Tibial nerve (tissue), 4 donors: ENCODE results near the gene ABHD1. TPM values are rescaled to one million over a fixed set of nuclear protein-coding genes. Genes with fewer than 3 reads are reported as not detected.
A peak's percentile ranks its signal among the peaks of the same experiment; 100 is the strongest.

Experiments used
- DNase-seq, 2 donors: peaks; one replicate each; pipeline ENCODE4 v3.0.0-alpha.2; 2019; ENCODE audit warnings: low spot score in 2 of 2
- H3K27ac ChIP-seq, 4 donors: fragments of 200-600 bp; sonication (generic) in 3 of 4; one replicate each; pipeline ENCODE4 v1.5.1; 2017 to 2019; ENCODE audit warnings: mild to moderate bottlenecking in 1 of 4
- H3K27me3 ChIP-seq, 2 donors: fragments of 200-600 bp; sonication (generic) in 1 of 2; one replicate each; pipeline versions ENCODE4 v1.5.1 to v1.6.0; 2017 to 2019
- H3K36me3 ChIP-seq, 3 donors: fragments of 200-600 bp; sonication (generic); one replicate each; pipeline ENCODE4 v1.5.1; 2018 to 2019
- H3K4me1 ChIP-seq, 4 donors: fragments of 200-600 bp; sonication (generic) in 3 of 4; one replicate each; pipeline ENCODE4 v1.5.1; 2017 to 2019
- H3K4me3 ChIP-seq, 4 donors: fragments of 200-600 bp; sonication (generic) in 3 of 4; one replicate each; pipeline ENCODE4 v1.5.1; 2017 to 2019; ENCODE audit warnings: mild to moderate bottlenecking in 1 of 4, moderate library complexity in 1 of 4
- H3K9me3 ChIP-seq, 4 donors: fragments of 200-600 bp; sonication (generic) in 3 of 4; one replicate each; pipeline ENCODE4 v1.5.1; 2017 to 2019
- EP300 ChIP-seq, 2 donors: sonication (generic); formaldehyde crosslinking; IDR thresholded peaks; one replicate each; pipeline ENCODE4 v1.6.1; 2017; ENCODE audit warnings: antibody characterized with exemption in 2 of 2, mild to moderate bottlenecking in 1 of 2
- POLR2A ChIP-seq, 2 donors: fragments of 450-650 bp; IDR thresholded peaks; one replicate each; pipeline ENCODE4 v1.6.1; 2017; ENCODE audit warnings: antibody characterized with exemption in 2 of 2, mild to moderate bottlenecking in 2 of 2, moderate library complexity in 2 of 2
- WGBS, 2 donors: methylation state at CpG; one replicate each; pipeline ENCODE4 v1.1.5; 2018; 5-methylcytosine and 5-hydroxymethylcytosine counted together
- total RNA-seq, 4 donors: library from RNA; depleted of rRNA; stranded (reverse); fragments of >200 nt; gene quantifications; one replicate each; pipeline ENCODE4 v1.1.0, GENCODE V29; 2016
- TF ChIP-seq, protein P1 (sequence below), 5 experiments: fragments of 200-600 bp in 3 of 5; fragments of 450-650 bp in 2 of 5; sonication (generic) in 3 of 5; IDR thresholded peaks; one replicate each; pipeline ENCODE4 v1.5.1; 2016 to 2019; ENCODE audit warnings: antibody characterized with exemption in 5 of 5, mild to moderate bottlenecking in 3 of 5, moderate library complexity in 2 of 5

ABHD1 gene
- total RNA-seq, 4 donors from 2014 or later, result 0.42 to 0.78 (median 0.44) TPM; not detected in 1

DNA sequence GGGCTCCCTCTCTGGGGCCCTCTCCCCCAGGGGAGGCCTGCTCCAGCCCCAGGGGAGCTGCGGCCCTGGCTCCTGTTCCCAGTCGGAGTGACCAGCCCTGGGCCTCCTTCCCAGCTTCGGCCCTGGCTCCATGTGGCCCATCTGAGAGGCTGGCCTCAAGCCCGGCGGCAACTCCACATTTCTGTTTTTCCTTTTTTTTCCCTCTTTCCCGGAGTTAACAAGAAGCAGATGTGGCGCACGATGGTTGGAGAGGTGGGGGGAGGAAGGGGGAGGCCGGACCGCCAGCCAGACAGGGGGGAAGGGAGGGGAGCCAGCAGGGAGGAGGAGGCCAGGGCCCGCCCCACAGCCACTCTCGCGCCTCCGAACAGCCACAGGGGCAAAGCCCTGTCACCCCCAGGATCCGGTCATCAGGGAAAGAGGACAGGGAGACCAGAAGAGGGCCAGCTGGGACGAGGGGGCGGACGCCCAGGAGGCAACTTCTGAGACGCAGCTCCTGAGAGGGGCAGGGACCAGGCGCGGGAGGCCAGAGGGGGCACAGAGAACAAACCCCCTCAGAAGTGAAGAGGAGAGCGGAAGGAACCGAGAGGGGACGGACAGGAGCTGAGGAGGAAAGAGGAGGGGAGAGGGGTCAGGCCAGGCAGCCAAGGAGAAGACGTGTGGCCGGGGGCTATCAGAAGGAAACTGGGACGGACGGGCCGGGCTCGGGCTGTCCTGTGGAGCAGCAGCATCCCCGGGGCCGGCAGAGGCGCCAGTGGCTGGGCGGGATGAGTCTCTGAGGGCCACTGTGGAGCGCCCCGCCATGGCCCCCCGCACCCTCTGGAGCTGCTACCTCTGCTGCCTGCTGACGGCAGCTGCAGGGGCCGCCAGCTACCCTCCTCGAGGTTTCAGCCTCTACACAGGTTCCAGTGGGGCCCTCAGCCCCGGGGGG lies 45.1 kb upstream of the ABHD1 start, which contains the start of gene EMILIN1:
EMILIN1 (plus strand) TSS at position 349 of the 928 bp plus-strand sequence; CDS start at position 800, 451 bp downstream.
- 14 to 16% methylated on average over 33 to 39 of the region's 41 CpGs for WGBS, 2 donors
- peaks cover 0 to 70% (median 39%) of the 10 kb centered on the region in 4 donors for H3K4me1 ChIP-seq
- no peaks in the 10 kb centered on the region for H3K27me3 ChIP-seq
- H3K4me3 ChIP-seq, result peak within 1 kb of the TSS; percentile 38 to 59 (median 40)
- H3K36me3 ChIP-seq, result peaks cover 0 to 12% (median 0%) of the 10 kb centered on the region in 3 donors
- DNase-seq, result peak; percentile 82 to 85
- no peaks in the 10 kb centered on the region for H3K9me3 ChIP-seq
- H3K27ac ChIP-seq, result peak within 1 kb of the TSS; percentile 70 to 94 (median 90)
- TF ChIP-seq POLR2A (IDR thresholded peaks at IDR 0.05), result no peak
- TF ChIP-seq EP300 (IDR thresholded peaks at IDR 0.05), result peak in 1 of 2 donors; percentile 75

DNA sequence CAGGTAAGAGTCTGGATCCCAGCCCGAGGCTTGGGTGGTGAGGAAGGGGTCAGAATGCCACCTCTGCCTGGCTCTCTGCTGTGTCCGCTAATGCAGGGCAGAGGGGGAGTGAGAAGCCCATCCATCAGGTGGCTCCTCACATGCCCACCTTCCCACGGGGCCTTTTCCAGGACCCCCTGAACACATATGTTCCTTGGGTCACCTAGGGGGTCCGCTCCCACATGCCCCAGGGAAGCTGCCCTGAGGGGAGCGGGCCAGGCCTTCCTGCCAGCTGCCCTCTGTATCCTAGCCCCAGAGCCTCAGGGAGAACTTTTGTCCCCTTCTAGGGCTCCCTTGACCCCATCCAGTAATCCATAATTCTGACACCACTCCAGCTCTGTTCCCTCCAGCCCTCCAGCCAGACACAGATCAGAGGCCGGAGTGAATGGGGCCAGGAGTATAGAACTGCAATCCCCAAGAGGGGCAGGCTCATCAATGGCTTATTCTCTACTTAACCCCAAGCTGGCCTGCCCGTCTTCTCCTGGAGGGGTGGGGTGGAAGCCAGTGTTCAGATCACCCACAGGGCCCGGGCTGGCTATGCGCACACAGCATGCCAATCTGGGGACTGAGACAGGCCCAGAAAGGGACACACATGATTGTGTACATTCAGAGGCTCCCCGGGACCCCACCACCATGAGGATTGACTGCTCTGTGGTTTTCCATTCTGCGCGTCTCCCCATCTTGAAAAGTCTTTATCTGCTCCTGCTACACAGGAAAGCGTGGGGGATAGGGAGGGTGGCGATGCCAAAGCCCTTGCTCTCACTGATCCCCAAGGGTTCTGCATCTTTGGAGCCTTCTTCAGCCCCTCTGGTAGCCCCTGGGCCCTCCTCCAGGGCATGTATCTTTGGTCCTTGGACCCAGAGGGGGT lies 44.1 kb upstream of the ABHD1 start:
- peaks cover 0 to 61% (median 39%) of the 10 kb centered on the region in 4 donors for H3K4me1 ChIP-seq
- peak overlapping the region; percentile 38 to 59 (median 40) for H3K4me3 ChIP-seq
- WGBS, 2 donors, result 52 to 62% methylated on average over 9 to 14 of the region's 14 CpGs
- H3K27ac ChIP-seq, result peak overlapping the region; percentile 70 to 94 (median 90)
- no peaks in the 10 kb centered on the region for H3K27me3 ChIP-seq
- DNase-seq, result no peak
- TF ChIP-seq EP300 (IDR thresholded peaks at IDR 0.05), result no peak
- H3K36me3 ChIP-seq, result peaks cover 0 to 14% (median 0%) of the 10 kb centered on the region in 3 donors
- no peaks in the 10 kb centered on the region for H3K9me3 ChIP-seq

DNA sequence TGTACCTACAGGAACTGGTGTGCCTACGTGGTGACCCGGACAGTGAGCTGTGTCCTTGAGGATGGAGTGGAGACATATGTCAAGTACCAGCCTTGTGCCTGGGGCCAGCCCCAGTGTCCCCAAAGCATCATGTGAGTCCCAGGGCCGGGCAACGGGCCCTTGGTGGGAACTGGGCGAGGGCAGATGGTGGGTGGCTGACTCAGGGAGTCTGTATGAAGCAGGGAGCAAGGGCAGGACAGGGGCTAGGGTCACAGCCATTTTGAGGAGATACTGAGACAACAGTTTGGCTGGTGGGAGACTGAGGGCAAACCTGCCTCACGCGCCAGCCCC lies 43.5 kb upstream of the ABHD1 start:
- Histone ChIP-seq H3K27ac (peak overlapping the region in 3 of 4 donors; percentile 88 to 94 (median 91)), H3K9me3 (no peaks in the 10 kb centered on the region), H3K27me3 (no peaks in the 10 kb centered on the region), H3K4me3 (peak overlapping the region in 2 of 4 donors; percentile 39 to 59), H3K4me1 (peaks cover 0 to 60% (median 40%) of the 10 kb centered on the region in 4 donors), H3K36me3 (peaks cover 0 to 14% (median 0%) of the 10 kb centered on the region in 3 donors)
- TF ChIP-seq POLR2A (IDR thresholded peaks at IDR 0.05) (no peak), EP300 (IDR thresholded peaks at IDR 0.05) (no peak)
- TF ChIP-seq, protein P1, sequence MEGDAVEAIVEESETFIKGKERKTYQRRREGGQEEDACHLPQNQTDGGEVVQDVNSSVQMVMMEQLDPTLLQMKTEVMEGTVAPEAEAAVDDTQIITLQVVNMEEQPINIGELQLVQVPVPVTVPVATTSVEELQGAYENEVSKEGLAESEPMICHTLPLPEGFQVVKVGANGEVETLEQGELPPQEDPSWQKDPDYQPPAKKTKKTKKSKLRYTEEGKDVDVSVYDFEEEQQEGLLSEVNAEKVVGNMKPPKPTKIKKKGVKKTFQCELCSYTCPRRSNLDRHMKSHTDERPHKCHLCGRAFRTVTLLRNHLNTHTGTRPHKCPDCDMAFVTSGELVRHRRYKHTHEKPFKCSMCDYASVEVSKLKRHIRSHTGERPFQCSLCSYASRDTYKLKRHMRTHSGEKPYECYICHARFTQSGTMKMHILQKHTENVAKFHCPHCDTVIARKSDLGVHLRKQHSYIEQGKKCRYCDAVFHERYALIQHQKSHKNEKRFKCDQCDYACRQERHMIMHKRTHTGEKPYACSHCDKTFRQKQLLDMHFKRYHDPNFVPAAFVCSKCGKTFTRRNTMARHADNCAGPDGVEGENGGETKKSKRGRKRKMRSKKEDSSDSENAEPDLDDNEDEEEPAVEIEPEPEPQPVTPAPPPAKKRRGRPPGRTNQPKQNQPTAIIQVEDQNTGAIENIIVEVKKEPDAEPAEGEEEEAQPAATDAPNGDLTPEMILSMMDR (IDR thresholded peaks at IDR 0.05), result no peak
- no peak for DNase-seq
- WGBS, 2 donors, result 47 to 59% methylated on average over 7 of the region's 7 CpGs

DNA sequence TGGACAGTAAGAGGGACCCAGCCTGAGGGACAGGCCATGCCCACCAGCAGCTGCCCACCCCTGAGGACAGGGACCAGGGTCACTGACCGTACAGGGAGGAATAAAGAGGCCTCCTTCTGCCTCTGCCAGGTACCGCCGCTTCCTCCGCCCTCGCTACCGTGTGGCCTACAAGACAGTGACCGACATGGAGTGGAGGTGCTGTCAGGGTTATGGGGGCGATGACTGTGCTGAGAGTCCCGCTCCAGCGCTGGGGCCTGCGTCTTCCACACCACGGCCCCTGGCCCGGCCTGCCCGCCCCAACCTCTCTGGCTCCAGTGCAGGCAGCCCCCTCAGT lies 43.0 kb upstream of the ABHD1 start:
- no peak for DNase-seq
- Histone ChIP-seq H3K36me3 (peaks cover 0 to 14% (median 0%) of the 10 kb centered on the region in 3 donors), H3K27me3 (no peaks in the 10 kb centered on the region), H3K4me3 (no peak overlapping the region), H3K27ac (peak overlapping the region in 3 of 4 donors; percentile 88 to 94 (median 91)), H3K9me3 (no peaks in the 10 kb centered on the region), H3K4me1 (peaks cover 0 to 60% (median 43%) of the 10 kb centered on the region in 4 donors)
- TF ChIP-seq EP300 (IDR thresholded peaks at IDR 0.05), result no peak
- no peak for TF ChIP-seq POLR2A (IDR thresholded peaks at IDR 0.05)
- TF ChIP-seq, protein P1 (IDR thresholded peaks at IDR 0.05), result no peak
- WGBS, 2 donors, result 84 to 88% methylated on average over 14 of the region's 14 CpGs

- Histone ChIP-seq H3K27ac (peak overlapping the region in 3 of 4 donors; percentile 35 to 83 (median 77)), H3K4me3 (no peak overlapping the region)
- 78 to 79% methylated on average over 21 to 24 of the region's 38 CpGs for WGBS, 2 donors
Observed at GRCh38 chr2:27081984-27082772, 41.4 kb upstream of the ABHD1 start.

More at GRCh38 chr2:27081984-27082772, 41.4 kb upstream of the ABHD1 start:
- Histone ChIP-seq H3K36me3 (peaks cover 0 to 14% (median 0%) of the 10 kb centered on the region in 3 donors), H3K9me3 (no peaks in the 10 kb centered on the region), H3K4me1 (peaks cover 0 to 66% (median 48%) of the 10 kb centered on the region in 4 donors), H3K27me3 (no peaks in the 10 kb centered on the region)
- DNase-seq, result no peak
- TF ChIP-seq POLR2A (IDR thresholded peaks at IDR 0.05) (no peak), EP300 (IDR thresholded peaks at IDR 0.05) (no peak)
- TF ChIP-seq, protein P1 (IDR thresholded peaks at IDR 0.05), result no peak
